HK-2 (cell line): ENCODE results near the gene AFG1L.
"Not testable (repeated sequence)": the region's sequence is repeated elsewhere in the genome, so short reads cannot be mapped to it uniquely, and the experiment has no call there.

Experiments
- DNase-seq: peaks from one replicate; pipeline ENCODE4 v3.0.0-alpha.2; 2018; ENCODE audit not compliant: unreplicated experiment

The AFG1L gene

GRCh38 chr6:108294727-108295625, at the start of gene AFG1L:
TSS of gene AFG1L (plus strand) at chr6:108295054. CDS start at chr6:108295080, 26 bp downstream.
- DNase-seq = peak; percentile 95

- DNase-seq = not testable (repeated sequence)
These were observed 49.8 kb upstream of the AFG1L start for GRCh38 chr6:108245095-108245494.

GRCh38 chr6:108247965-108248536, 46.8 kb upstream of the AFG1L start:
- DNase-seq = no peak

DNA sequence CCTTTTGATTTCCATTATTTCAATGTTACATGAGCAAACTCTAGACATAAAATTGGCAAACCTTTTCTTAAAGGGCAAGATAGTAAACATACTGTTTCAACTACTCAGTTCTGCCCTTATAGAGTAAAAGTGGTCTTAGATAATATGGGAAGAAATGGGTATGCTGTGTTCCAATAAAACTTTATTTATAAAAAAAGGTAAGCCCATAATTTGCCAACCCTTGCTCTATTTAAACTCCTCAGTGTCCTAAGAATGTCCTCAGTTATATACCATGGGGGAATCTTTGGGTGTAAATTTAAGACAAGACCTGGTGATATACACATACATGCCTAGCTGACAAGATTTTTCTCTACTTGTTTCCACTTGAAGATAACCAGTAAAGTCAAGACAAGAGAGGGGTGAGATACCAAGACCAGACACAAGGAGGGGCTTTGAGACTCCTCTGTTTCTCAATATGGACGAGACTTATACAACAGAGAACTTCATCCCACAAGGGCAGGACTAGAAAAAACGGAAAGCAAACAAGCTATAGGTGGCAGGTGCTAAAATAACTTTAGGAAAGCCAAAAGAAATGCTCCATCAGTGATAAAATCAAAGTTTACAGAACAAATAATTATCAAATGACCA, 44.5 kb upstream of the AFG1L start:
- no peak for DNase-seq

DNA sequence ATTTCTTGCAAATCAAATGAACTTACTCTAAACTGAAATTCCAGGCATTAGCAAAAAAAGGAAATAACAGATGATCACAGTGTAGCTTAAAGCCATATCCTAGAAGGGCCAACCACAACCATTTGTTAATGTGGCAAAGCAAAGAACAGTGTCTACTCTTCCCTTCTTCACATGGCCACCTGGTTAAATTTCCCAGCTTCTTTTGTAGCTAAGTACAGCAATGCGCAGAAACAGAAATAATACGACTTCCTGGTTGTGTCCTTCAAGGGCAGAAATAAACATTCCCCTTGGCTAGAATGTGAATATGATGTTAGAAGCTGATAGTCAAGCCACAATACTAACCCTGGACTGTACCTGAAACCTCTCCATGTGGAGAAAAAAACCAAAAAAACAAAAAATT, 43.6 kb upstream of the AFG1L start:
- no peak for DNase-seq

DNA sequence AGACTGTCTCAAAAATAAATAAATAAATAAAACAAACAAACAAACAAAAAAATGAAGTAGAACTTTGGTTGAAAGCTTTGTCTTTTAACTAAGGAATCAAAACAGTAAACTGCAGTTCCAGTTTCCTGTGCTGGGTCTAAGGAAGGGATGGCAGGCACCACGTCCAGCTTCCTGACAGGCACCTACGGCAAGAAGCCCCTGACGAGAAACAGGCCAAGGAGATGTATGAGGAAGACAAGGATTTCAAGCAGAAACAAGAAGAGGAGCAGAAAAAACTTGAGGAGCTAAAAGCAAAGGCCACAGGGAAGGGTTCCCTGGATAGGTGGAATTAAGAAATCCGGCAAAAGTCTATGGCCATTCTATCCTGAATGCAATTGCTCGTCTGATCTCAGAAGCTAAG, 42.8 kb upstream of the AFG1L start:
- no peak for DNase-seq

GRCh38 chr6:108253241-108253640, 41.6 kb upstream of the AFG1L start:
- no peak for DNase-seq

- no peak for DNase-seq
These were observed 40.1 kb upstream of the AFG1L start for GRCh38 chr6:108254433-108255410.

DNA sequence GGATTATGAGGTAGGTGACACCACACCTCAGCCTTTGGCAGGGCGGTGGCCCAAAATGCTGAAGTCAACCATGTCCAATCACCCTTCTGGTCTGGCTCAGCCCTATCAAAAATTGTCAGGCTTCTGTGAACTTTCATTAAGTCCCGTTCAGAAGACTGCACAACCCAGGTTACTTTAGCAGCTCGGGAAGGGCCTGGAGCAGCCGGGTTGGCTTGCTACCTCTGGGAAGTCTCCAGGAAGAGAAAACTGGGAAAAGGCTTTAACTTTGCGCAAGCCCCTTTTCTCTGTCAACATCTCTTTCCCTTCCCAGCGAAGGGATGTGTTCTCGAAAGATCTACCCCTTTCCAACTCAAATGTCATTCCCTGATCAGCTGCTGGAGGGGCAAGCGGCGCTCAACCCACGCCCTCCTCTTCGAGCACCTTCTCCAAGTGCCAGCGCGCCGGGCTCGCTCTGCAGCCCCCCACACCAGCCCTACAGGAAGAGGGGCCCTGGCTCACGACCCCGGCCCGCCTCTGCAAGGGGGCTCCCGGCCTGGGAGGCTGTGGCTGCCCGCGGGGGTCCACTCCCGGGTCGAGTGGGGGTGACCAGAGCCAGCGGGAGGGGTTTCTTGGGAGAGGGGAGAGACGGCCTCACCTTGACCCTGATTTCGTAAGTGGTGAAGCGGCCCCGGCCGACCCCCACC, 34.6 kb upstream of the AFG1L start:
- peak; percentile 41 for DNase-seq

- peak; percentile 98 for DNase-seq
These were observed 33.9 kb upstream of the AFG1L start, which contains the start of gene SNX3 for GRCh38 chr6:108260809-108261569. TSS of gene SNX3 (minus strand) at chr6:108261040. CDS start at chr6:108260921, 119 bp downstream.

- DNase-seq = no peak
These were observed 31.5 kb upstream of the AFG1L start for GRCh38 chr6:108263371-108263770.

- DNase-seq = no peak
These were observed 26.0 kb upstream of the AFG1L start for GRCh38 chr6:108268845-108269244.

- DNase-seq = not testable (repeated sequence)
These were observed 24.9 kb upstream of the AFG1L start for GRCh38 chr6:108269955-108270354.

GRCh38 chr6:108274546-108274945, 20.3 kb upstream of the AFG1L start:
- DNase-seq = no peak

GRCh38 chr6:108275976-108276375, 18.9 kb upstream of the AFG1L start:
- DNase-seq = no peak

DNA sequence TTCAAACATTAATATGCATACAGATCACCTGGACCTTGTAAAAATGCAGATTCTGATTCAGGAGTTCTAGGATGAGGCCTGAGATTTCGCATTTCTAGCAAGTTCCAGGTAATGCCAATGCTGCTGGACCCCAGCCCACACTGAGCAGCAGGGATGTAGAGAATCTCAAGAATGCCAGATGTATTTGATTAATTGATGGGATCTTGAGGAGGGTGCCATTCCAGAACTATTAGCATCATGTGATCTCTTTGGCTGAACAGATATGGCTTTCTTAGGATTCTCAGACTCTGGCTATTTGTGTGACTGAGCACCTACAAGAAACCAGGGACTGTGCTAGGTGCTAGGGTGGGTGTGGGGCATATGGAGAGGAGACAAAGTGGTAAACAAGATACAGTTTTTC, 17.6 kb upstream of the AFG1L start:
- DNase-seq = no peak

- no peak for DNase-seq
These were observed 17.0 kb upstream of the AFG1L start for GRCh38 chr6:108277831-108278230.

GRCh38 chr6:108285381-108285780, 9.5 kb upstream of the AFG1L start:
- no peak for DNase-seq

GRCh38 chr6:108286366-108286765, 8.5 kb upstream of the AFG1L start:
- no peak for DNase-seq

DNA sequence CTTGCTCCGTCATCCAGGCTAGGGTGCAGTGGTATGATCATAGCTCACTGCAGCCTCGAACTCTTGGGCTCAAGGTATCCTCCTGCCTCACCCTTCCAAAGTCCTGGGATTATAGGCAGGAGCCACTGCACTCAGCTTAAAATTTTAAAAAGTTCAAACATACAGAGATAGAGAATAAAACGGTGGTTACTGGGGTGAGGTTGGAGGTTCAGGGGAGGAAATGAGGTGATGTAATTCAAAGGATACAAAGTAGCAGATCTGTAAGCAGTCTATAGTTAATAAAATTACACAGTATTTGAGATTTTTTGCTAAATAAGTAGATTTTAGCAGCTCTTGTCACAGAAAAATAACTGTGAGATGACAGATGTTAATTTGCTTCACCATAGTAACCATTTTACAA, 7.5 kb upstream of the AFG1L start:
- no peak for DNase-seq
